CD4-positive, alpha-beta T cell treated with Interleukin-15 for 4 hours (primary cell): ENCODE results near the gene RHOH.

Source experiments
- DNase-seq: peaks from one replicate; pipeline ENCODE4 v3.0.0-alpha.2; 2020; ENCODE audit warnings: low spot score

RHOH gene

GRCh38 chr4:40238008-40238699 lies 41.3 kb downstream of the RHOH start:
- DNase-seq, result no peak

- peak; percentile 84 for DNase-seq
Observed at GRCh38 chr4:40238700-40239548, 42.1 kb downstream of the RHOH start.

DNA sequence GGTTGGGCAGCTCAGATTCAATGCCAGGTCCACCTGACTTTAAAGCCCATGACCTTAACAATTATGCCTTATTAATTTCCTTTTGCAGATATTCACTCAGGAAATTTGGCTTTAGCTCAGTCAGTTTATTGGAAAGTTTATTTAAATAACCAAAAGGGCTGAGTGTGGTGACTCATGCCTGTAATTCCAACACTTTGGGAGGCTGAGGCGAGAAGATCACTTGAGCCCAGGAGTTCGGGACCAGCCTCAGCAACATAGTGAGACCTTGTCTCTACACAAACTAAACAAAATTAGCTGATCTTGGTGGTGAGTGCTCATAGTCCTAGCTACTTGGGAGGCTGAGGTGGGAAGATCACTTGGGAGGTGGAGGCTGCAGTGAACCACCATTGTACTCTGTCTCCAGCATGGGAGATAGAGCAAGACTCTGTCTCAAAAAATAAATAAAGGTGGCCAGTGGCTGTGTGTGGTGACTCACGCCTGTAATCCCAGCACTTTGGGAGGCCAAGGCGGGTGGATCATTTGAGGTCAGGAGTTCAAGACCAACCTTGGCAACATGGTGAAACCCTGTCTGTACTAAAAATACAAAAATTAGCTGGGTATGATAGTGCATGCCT lies 43.3 kb downstream of the RHOH start:
- DNase-seq, result no peak

DNA sequence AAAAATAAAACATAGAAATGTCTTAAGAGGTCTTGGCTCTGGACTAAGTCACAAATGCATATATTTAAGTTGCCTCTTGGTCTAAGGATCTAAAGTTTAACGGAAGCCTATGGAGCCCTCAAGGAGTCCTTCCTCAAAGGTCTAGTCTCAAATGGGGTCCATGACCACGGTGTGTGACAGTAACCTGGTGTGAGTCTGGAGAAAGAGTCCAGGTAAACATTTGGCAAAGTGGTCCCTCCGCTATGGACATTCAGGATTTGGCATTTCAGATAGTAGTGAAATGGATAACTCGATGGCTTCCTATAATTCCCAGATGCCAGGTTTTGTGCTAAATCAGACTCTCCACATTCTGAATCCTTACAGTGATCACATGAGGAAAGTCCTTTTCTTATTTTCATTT lies 44.2 kb downstream of the RHOH start:
- no peak for DNase-seq

DNA sequence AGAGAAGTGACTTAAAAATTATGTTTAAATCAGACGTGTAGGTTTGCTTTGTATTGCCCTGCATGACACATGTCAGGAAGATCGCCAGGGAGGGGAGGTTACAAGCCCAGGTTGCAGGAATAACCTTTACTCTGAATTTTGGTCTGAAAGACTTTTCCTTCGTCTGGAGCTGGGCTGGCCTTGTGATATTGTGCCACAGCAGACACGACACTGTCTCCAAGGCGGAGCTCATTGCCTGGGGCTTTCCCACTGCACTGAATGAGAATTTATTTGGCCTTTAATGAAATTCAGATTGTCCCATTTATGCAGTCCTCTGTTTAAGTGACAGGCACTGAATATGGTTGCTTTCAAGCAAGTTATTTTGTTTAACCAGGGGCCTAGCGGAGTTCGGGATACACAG lies 45.1 kb downstream of the RHOH start:
- peak; percentile 62 for DNase-seq

DNA sequence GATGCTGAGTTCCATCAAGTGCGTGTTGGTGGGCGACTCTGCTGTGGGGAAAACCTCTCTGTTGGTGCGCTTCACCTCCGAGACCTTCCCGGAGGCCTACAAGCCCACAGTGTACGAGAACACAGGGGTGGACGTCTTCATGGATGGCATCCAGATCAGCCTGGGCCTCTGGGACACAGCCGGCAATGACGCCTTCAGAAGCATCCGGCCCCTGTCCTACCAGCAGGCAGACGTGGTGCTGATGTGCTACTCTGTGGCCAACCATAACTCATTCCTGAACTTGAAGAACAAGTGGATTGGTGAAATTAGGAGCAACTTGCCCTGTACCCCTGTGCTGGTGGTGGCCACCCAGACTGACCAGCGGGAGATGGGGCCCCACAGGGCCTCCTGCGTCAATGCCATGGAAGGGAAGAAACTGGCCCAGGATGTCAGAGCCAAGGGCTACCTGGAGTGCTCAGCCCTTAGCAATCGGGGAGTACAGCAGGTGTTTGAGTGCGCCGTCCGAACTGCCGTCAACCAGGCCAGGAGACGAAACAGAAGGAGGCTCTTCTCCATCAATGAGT lies 46.6 kb downstream of the RHOH start:
- DNase-seq, result no peak

DNA sequence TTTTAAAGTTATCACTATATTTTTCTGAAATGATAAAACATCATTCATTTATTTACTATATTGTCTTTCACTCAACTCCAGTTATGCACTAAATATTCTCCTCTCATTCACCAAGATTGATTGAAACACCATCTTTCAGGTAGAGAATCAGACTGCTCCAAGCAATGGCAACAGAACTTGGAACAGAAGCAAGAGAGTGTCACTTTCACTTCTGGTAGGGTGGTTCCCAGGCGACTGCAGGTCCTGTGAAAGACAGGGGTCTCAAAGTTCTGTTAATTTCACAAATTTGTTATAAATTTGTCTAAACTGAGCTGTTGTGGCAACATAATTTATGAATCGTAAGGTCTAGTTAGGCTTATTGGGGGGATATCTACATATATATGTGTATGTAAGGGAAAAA lies 47.8 kb downstream of the RHOH start:
- no peak for DNase-seq

DNA sequence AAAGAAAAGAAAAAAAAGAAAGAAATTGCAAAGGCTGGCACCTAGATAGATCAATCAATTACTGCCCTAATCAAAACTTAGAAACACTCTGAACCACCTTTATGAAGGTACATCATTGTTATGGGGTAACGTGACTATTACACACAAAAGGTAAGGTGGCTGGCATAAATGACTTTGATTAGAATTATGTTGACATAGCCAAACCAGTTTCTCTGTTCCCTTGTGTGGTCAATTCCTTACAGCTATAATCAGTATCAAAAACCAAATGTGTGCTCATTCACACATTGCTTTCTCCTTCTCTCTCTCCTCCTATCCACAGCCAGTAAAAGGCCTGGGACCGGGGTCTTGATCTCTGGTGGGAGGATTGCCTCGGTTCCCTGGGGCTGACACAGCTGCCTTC lies 48.7 kb downstream of the RHOH start:
- DNase-seq, result no peak

GRCh38 chr4:40246011-40246900 lies 49.4 kb downstream of the RHOH start:
- no peak for DNase-seq

DNA sequence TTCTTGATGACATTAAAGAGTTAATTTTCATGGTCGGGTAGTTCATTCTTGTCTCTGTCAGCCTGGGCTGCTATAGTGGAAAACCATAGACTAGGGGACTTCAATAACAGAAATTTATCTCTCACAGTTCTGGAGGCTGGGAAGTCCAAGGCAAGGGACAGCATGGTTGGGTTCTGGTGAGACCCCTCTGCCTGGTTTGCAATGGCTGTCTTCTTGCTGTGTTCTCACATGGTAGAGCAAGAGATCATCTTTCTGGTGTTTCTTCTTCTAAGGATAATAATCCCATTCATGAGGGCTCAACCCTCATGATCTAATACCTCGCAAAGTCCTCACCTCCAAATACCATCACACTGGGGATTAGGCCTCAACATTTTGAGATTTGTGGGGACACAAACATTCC lies 50.1 kb downstream of the RHOH start:
- no peak for DNase-seq

DNA sequence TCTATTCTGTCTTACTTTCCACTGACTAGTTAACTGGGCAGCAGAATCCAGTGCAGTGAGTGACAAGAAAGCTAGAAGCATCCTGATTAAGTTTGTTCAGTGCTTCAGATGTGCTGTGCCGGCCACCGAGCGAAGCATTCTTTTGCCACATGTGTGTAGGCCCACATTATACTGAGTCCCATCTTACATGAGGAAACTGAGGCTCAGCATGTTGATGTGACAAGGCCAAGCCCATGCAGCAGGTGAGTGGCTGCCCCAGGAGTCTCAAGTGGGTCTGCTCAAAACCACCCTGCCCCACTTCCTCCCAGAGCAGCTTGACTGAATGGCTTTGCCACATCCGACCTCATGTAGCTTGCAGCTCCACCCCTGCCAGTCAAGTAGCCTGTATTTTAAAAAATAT lies 50.5 kb downstream of the RHOH start:
- peak; percentile 62 for DNase-seq

DNA sequence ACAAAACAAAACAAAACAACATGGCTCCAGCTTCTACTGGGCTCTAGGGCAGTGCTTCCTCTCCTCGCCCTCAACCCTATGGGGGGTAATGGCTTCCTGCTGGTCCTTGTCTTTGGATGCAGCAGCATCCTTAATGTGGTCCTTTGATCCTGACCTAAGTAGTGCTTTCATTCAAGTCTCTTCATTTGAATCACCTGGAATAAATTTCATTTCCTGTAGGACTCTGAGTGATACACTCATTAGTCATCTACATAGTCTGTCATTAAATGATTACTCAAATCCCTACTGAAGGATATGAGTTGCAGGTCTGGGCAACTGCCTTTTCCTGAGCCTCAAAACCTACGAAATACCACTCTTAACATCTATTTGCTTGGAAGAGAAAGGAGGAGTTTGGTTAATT lies 54.5 kb downstream of the RHOH start:
- no peak for DNase-seq

DNA sequence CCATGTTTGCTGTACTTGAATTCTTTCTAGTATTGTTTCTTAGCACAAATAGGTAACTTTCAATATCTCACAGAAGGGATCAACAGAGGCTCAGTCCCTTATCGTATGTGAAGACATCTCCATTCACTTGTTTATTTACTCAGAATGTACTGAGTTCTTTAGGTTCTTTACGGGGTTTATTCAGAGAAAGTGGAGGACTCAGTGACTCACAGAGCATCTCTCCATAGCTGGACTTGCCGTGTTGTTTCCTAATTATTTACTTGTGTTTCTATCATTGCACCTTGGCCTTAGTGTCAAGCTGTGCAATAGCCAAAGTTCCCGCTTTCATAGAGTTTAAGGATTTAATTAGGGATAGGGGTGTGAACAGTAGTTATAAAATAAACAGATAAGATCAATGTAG lies 57.1 kb downstream of the RHOH start:
- no peak for DNase-seq

DNA sequence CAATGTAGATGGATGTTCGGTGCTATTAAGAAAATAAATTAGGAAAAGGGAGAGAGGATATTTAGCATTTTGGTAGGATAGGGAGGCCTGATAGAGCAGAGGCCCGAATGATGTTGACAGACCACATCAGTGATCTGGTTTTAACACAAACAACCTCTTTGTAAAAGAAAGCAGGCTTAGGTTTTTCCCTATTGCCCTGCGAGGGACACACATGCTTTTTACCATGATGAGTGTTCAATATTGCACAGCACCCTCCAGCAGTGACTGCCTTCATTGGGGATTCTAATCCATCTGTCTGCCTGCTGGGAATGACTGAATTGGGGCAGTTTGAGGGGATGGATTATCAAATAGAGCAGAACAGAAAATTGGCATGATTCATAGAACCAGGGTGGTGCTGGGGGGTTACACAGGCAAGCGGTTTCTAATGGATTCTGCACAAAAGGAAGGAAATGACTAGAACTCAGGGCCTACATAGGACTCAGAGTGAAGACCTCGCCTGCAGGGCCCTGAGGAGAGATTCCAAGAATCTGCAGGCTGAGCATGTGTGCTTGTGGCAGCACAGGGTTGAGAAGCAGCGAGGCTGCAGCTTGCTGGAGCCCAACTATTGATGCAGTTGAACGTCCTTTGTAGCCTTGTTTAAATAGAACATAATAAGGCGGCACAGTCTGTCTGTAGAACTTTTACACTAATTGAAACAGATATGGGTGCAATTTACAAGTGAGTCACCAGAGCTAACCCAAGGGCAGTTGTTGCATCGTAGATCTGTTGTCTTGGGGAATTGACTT lies 58.0 kb downstream of the RHOH start:
- DNase-seq, result peak; percentile 56

- DNase-seq, result no peak
Observed at GRCh38 chr4:40255393-40256281, 58.8 kb downstream of the RHOH start.

DNA sequence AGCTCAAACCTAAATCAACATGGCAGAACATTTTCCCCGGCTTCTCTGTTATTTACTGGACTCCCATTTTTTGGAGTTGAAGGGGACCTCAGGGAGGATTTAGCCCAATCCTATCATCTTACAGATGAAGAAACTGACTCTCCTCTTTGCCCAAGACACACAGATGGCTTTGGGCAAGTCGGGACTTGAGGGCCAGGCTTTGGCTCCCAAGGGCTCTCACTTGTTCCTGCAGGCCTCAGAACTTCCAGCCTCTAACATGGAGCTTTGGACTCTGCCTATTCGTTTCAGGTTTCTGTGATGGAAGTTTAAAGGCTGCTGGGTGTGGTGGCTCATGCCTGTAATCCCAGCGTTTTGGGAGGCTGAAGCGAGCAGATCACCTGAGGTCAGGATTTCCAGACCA lies 59.5 kb downstream of the RHOH start:
- no peak for DNase-seq

DNA sequence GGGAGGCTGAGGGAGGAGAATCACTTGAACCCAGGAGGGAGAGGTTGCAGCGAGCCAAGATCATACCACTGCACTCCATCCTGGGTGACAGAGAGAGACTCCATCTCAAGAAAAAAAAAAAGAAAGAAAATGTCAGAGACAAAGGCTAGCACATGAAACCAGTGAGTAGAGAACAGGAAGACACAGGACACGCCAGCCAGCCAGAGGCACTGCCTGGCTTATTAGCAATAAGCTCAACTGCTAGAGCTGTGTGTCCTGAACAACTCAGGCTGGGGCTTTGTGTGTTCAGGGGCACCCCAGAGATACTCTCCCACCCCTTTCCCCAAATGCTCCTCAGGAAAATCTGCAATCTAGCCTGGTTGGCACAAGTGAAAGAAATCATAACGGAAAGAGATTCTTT lies 60.0 kb downstream of the RHOH start:
- no peak for DNase-seq

- DNase-seq, result no peak
Observed at GRCh38 chr4:40258627-40259026, 61.8 kb downstream of the RHOH start.

GRCh38 chr4:40261231-40262076 lies 64.6 kb downstream of the RHOH start:
- no peak for DNase-seq
